SK-N-MC (cell line): ENCODE results near the gene WDFY3.

Experiments
- DNase-seq: peaks from one replicate; pipeline ENCODE4 v3.0.0-alpha.2; 2011; ENCODE audit warnings: low read depth, low spot score
- H3K27ac ChIP-seq: fragments of 200-600 bp; sonication (generic); 2 replicates; pipeline ENCODE4 v1.5.1; 2016; ENCODE audit warnings: mixed run types
- H3K36me3 ChIP-seq: fragments of 200-600 bp; sonication (generic); 2 replicates; pipeline ENCODE4 v1.6.1; 2017; ENCODE audit warnings: antibody characterized with exemption, low read length, mixed read lengths; ENCODE audit not compliant: insufficient read depth
- H3K4me3 ChIP-seq: fragments of 200-600 bp; sonication (generic); 2 replicates; pipeline ENCODE4 v1.5.1; 2016
- H3K9ac ChIP-seq: fragments of 200-600 bp; sonication (generic); 2 replicates; pipeline ENCODE4 v1.8.0; 2017; ENCODE audit warnings: mixed run types, mixed read lengths; ENCODE audit not compliant: insufficient read length
- H3K9me3 ChIP-seq: fragments of 200-600 bp; sonication (generic); 2 replicates; pipeline ENCODE4 v1.6.1; 2017; ENCODE audit warnings: low read depth, mild to moderate bottlenecking, antibody characterized with exemption, low read length, moderate library complexity, mixed read lengths
- EZH2 ChIP-seq: fragments of 200-600 bp; sonication (generic); IDR thresholded peaks from one replicate; pipeline ENCODE4 v1.6.1; 2017; ENCODE audit warnings: antibody characterized with exemption
- FOXP2 ChIP-seq: optimal IDR thresholded peaks from 2 replicates; pipeline ENCODE3; 2011; ENCODE audit warnings: mild to moderate bottlenecking, moderate library complexity; ENCODE audit not compliant: insufficient read depth; ENCODE audit errors: extremely low read length, control extremely low read depth
- POLR2AphosphoS5 ChIP-seq: IDR thresholded peaks from 2 replicates; pipeline ENCODE4 v1.6.1; 2012; ENCODE audit warnings: mild to moderate bottlenecking, low read depth, low read length, borderline replicate concordance

WDFY3 gene, protein sequence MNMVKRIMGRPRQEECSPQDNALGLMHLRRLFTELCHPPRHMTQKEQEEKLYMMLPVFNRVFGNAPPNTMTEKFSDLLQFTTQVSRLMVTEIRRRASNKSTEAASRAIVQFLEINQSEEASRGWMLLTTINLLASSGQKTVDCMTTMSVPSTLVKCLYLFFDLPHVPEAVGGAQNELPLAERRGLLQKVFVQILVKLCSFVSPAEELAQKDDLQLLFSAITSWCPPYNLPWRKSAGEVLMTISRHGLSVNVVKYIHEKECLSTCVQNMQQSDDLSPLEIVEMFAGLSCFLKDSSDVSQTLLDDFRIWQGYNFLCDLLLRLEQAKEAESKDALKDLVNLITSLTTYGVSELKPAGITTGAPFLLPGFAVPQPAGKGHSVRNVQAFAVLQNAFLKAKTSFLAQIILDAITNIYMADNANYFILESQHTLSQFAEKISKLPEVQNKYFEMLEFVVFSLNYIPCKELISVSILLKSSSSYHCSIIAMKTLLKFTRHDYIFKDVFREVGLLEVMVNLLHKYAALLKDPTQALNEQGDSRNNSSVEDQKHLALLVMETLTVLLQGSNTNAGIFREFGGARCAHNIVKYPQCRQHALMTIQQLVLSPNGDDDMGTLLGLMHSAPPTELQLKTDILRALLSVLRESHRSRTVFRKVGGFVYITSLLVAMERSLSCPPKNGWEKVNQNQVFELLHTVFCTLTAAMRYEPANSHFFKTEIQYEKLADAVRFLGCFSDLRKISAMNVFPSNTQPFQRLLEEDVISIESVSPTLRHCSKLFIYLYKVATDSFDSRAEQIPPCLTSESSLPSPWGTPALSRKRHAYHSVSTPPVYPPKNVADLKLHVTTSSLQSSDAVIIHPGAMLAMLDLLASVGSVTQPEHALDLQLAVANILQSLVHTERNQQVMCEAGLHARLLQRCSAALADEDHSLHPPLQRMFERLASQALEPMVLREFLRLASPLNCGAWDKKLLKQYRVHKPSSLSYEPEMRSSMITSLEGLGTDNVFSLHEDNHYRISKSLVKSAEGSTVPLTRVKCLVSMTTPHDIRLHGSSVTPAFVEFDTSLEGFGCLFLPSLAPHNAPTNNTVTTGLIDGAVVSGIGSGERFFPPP (N-terminal part only)

DNA sequence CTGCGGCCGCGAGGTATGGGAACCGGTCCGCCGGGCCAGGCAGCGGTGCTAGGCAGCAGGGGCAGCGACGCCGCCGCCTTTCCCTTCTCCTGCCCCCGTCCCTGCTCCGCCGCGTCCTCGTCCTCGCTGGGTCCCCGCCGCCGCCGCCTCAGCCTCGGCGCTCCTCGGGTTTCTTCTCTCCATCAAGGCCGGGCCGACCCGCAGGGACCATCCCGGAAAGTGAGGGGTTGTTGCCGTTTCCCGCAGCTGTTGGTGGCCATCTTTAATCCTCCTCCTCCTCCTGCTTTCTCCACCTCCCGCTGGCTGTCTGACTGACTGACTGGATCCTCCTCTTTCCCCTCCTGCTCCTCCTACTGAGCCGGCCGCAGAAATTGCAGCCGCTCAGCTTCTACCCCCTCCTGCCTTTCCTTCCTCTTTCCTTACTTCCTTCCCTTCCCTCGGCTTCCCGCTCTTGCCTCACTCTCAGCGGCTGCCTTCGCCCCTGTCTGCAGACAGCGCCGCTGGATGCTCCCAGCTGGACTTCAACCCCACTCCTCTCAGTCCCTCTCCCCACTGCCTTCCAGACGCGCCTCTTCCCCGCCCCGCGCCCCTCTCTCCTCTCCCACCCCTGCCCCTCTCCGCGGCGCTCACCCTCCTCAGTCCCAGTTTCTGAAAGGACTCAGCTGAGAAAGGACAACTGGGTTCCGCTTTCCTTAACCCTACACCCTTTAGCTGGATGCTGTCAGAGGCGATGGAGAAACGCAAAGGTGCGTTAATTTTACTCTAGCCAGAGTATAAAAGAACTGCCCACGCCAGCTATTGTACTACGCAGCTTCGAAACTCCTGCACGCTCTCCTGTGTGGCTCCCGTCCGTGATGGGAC, at the start of gene WDFY3:
WDFY3 (minus strand) TSS at position 309 of the 861 bp plus-strand sequence. CDS start 106,099 bp downstream, outside the sequence.
- no peak for TF ChIP-seq EZH2
- TF ChIP-seq POLR2AphosphoS5 = peak; percentile 82
- Histone ChIP-seq H3K36me3 (peaks cover 6% of the 10 kb centered on the region; the same call in 1 of the 2 replicates), H3K9me3 (no peaks in the 10 kb centered on the region), H3K27ac (peak within 1 kb of the TSS; percentile 73), H3K9ac (peak within 1 kb of the TSS; percentile 85), H3K4me3 (peak within 1 kb of the TSS; percentile 95)
- peak; percentile 69 for DNase-seq

DNA sequence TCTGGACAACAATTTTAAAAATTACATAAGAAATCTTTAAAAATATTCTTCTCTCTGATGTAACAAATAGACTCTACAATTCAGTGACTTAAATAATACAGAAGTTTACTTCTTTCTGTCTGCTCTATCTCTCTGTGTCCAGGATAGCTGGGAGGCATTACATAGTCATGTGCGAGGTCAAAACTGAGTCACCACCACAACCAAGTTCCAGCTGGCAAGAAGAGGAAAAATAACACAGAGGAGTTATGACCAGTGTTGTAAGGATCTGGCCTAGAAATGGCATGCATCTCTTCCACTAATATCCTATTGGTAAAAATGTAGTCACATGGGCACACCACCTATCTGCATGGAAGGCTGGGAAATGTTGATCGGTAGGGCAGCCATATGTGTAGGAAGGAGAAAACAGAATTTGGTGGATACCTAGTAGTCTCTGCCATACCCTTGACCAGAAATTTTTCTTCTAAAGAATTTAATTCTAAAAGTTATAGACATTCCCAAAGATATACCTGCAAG, 39.4 kb upstream of the WDFY3 start:
- no peak for DNase-seq
- H3K36me3 ChIP-seq = no peaks in the 10 kb centered on the region
- no peak overlapping the region for H3K9ac ChIP-seq
- H3K27ac ChIP-seq = no peak overlapping the region
- TF ChIP-seq EZH2 = no peak
- no peak for TF ChIP-seq POLR2AphosphoS5
- TF ChIP-seq FOXP2 = no peak
- H3K9me3 ChIP-seq = no peaks in the 10 kb centered on the region
- no peak overlapping the region for H3K4me3 ChIP-seq

DNA sequence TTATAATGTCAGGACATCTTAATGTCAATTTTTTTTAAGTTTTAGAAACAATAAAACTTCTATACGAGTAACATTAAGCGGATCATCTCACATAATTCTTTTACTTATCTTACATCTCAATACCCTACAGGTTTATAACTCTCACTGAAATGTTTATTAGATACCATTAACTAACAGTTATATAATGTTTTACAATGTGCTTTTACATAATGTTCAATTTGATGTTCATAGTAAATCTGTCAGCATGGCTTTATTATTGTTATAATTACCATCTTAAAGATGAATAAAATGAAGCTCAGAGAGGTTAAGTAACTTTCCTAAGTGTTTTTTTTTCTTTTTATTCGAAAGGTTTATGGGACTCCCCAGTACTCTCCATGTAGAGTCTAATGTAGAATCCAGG, 33.9 kb upstream of the WDFY3 start:
- H3K36me3 ChIP-seq = no peaks in the 10 kb centered on the region
- H3K27ac ChIP-seq = no peak overlapping the region
- DNase-seq = no peak
- H3K9me3 ChIP-seq = no peaks in the 10 kb centered on the region
- no peak overlapping the region for H3K4me3 ChIP-seq
- TF ChIP-seq EZH2 (no peak), FOXP2 (no peak), POLR2AphosphoS5 (no peak; the same call in 1 of the 2 replicates)
- no peak overlapping the region for H3K9ac ChIP-seq

DNA sequence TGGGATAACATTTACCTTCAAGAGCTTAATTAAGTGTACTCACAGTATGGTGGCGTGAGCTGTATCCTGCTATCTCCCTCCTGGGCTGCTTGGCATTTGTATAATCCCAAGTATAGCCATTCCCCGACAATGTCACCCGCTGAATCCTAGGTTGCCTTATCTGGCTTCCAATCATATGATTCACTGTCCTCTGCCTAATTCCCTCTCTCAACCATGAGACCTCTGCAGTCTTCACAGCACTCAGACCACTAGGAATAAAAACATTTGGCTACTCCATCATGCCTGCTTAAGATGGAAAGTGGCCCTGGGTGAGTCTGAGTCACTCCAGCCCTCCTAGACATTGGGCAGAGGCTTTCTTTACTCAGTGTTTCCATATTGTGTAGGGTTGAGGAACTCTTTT, 28.9 kb upstream of the WDFY3 start:
- no peak for TF ChIP-seq EZH2
- no peak for TF ChIP-seq FOXP2
- no peak for TF ChIP-seq POLR2AphosphoS5
- no peak overlapping the region for H3K4me3 ChIP-seq
- no peak overlapping the region for H3K27ac ChIP-seq
- H3K36me3 ChIP-seq = no peaks in the 10 kb centered on the region
- no peak for DNase-seq
- H3K9me3 ChIP-seq = no peaks in the 10 kb centered on the region
- no peak overlapping the region for H3K9ac ChIP-seq

DNA sequence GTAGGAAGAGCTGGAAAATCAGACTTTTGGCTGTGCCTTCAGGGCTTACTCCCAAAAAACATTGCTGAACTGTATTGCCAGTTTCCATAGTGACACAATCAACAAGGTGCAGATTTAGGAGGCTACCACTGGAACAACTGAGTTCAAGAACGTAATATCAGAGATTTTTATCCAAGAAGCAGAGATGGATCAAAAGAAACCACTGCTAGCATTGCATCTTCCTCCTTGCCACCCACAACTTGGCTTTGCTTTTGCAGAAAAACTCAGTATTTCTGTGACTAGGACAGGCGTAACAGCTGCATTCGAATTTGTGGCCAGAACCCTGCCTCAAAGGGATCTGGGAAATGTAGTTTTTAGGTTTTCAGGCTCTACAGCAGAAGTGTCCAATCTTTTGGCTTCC, 27.8 kb upstream of the WDFY3 start:
- TF ChIP-seq FOXP2 (no peak), EZH2 (no peak), POLR2AphosphoS5 (no peak)
- Histone ChIP-seq H3K27ac (no peak overlapping the region), H3K36me3 (no peaks in the 10 kb centered on the region), H3K9ac (no peak overlapping the region), H3K9me3 (no peaks in the 10 kb centered on the region), H3K4me3 (no peak overlapping the region)
- no peak for DNase-seq

DNA sequence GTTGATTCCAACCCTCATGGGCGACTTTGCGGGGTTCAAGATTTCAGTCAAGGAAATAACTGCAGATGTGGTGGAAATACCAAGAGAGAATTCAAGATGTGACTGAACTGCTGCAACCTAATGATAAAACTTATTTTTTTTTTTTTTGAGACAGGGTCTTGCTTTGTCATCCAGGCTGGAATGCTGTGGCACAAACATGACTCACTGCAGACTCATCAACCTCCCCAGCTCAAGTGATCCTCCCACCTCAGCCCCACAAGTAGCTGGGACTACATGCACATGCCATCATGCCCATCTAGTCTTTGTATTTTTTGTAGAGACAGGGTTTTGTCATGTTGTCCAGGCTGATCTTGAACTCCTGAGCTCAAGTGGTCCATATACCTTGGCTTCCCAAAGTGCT, 19.5 kb upstream of the WDFY3 start:
- TF ChIP-seq EZH2 = no peak
- no peak for TF ChIP-seq FOXP2
- no peak for TF ChIP-seq POLR2AphosphoS5
- DNase-seq = no peak
- no peaks in the 10 kb centered on the region; the same call in 1 of the 2 replicates for H3K36me3 ChIP-seq
- no peak overlapping the region for H3K9ac ChIP-seq
- H3K27ac ChIP-seq = no peak overlapping the region
- no peak overlapping the region for H3K4me3 ChIP-seq
- no peaks in the 10 kb centered on the region for H3K9me3 ChIP-seq

DNA sequence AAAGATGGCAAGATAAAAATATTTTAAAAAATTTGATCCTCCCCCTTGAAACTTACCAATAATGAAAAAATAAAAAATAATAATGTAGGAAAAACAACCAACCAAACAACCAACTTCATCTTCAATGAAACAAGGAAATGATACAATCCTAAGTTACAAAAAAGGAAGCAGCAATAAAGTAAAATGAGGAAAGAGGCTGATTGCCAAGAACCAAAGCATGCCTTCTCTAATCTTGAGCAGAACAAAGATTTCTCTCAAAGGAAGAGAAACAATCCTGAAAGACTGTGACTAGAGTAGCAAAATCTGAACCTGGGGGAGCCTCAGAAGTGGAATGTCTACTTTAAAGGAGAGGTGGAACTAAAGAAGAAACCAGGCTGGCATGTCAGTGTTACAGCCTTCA, 10.9 kb upstream of the WDFY3 start:
- DNase-seq = no peak
- Histone ChIP-seq H3K9ac (peak overlapping the region; percentile 54), H3K9me3 (no peaks in the 10 kb centered on the region), H3K27ac (0 out of 2 replicates have a peak overlapping the region, but pooled peaks have one; percentile 38), H3K4me3 (no peak overlapping the region), H3K36me3 (no peaks in the 10 kb centered on the region)
- TF ChIP-seq EZH2 (no peak), FOXP2 (no peak), POLR2AphosphoS5 (no peak)
